Keratinocyte (primary cell): Measurements from ENCODE around the gene MALRD1. TPM values are rescaled to one million over a fixed set of nuclear protein-coding genes. Genes with fewer than 3 reads are reported as not detected.

Experiments used
- DNase-seq: peaks from one replicate; pipeline ENCODE4 v3.0.0-alpha.2; 2011; ENCODE audit warnings: low read depth, missing footprints, low spot score
- FAIRE-seq: peaks from 2 replicates; lab custom pipeline; 2011; peaks lifted over from hg19 to GRCh38; lab: Jason Lieb, UNC
- H2AFZ ChIP-seq: 2 replicates; pipeline ENCODE4 v1.6.0; 2012; ENCODE audit warnings: low read length, control low read depth, inconsistent platforms; ENCODE audit not compliant: control insufficient read depth
- H3K27ac ChIP-seq: 2 replicates; pipeline ENCODE4 v1.5.1; 2011; ENCODE audit warnings: low read length; ENCODE audit not compliant: control insufficient read depth, insufficient read depth
- H3K27me3 ChIP-seq: 3 replicates; pipeline ENCODE4 v1.6.0; 2011; ENCODE audit warnings: low read length; ENCODE audit not compliant: control insufficient read depth, insufficient read depth; ENCODE audit errors: extremely low read depth
- H3K36me3 ChIP-seq, 2 experiments: 2 replicates in 1 of 2; 3 replicates in 1 of 2; pipeline ENCODE4 v1.5.1; 2011; ENCODE audit warnings: low read length in 2 of 2, mild to moderate bottlenecking in 1 of 2; ENCODE audit not compliant: control insufficient read depth in 2 of 2, insufficient read depth in 2 of 2; ENCODE audit errors: extremely low read depth in 1 of 2
- H3K4me1 ChIP-seq: 3 replicates; pipeline ENCODE4 v1.5.1; 2011; ENCODE audit warnings: low read length; ENCODE audit not compliant: control insufficient read depth, insufficient read depth; ENCODE audit errors: extremely low read depth
- H3K4me2 ChIP-seq: 3 replicates; pipeline ENCODE4 v1.6.0; 2011; ENCODE audit warnings: low read depth, low read length; ENCODE audit not compliant: control insufficient read depth, insufficient read depth; ENCODE audit errors: extremely low read depth
- H3K4me3 ChIP-seq, 3 experiments: fragments of 200-600 bp in 1 of 3; sonication (generic) in 1 of 3; 2 replicates in 2 of 3; 3 replicates in 1 of 3; pipeline ENCODE4 v1.5.1; 2011 to 2016; ENCODE audit warnings: low read length in 3 of 3, mild to moderate bottlenecking in 3 of 3, control low read depth in 2 of 3, inconsistent platforms in 1 of 3, low read depth in 1 of 3, mixed read lengths in 1 of 3, mixed run types in 1 of 3, moderate library complexity in 1 of 3; ENCODE audit not compliant: control insufficient read depth in 2 of 3, insufficient read depth in 2 of 3; ENCODE audit errors: extremely low read depth in 1 of 3
- H3K79me2 ChIP-seq: 2 replicates; pipeline ENCODE4 v1.6.0; 2012; ENCODE audit warnings: low read length; ENCODE audit not compliant: control insufficient read depth, insufficient read depth
- H3K9ac ChIP-seq: 3 replicates; pipeline ENCODE4 v1.6.0; 2011; ENCODE audit warnings: low read length; ENCODE audit not compliant: control insufficient read depth, insufficient read depth; ENCODE audit errors: extremely low read depth
- H3K9me1 ChIP-seq: 3 replicates; pipeline ENCODE4 v1.6.0; 2011; ENCODE audit warnings: low read length; ENCODE audit not compliant: control insufficient read depth, insufficient read depth; ENCODE audit errors: extremely low read depth
- H3K9me3 ChIP-seq: 2 replicates; pipeline ENCODE4 v1.5.1; 2012; ENCODE audit warnings: low read depth, low read length; ENCODE audit not compliant: control insufficient read depth
- H4K20me1 ChIP-seq: 3 replicates; pipeline ENCODE4 v1.6.0; 2011; ENCODE audit warnings: low read length; ENCODE audit not compliant: control insufficient read depth, insufficient read depth; ENCODE audit errors: extremely low read depth
- CTCF ChIP-seq, 3 experiments: IDR thresholded peaks in 1 of 3; conservative IDR thresholded peaks in 1 of 3; optimal IDR thresholded peaks in 1 of 3; 2 replicates in 2 of 3; 3 replicates in 1 of 3; pipeline versions ENCODE3 to v1.5.1; 2011; ENCODE audit warnings: low read length in 3 of 3, mild to moderate bottlenecking in 3 of 3, moderate library complexity in 2 of 3, control low read depth in 1 of 3, inconsistent platforms in 1 of 3; ENCODE audit not compliant: insufficient read depth in 2 of 3; ENCODE audit errors: extremely low read depth in 1 of 3
- EZH2 ChIP-seq: IDR thresholded peaks from one replicate; pipeline ENCODE4 v1.6.1; 2012; ENCODE audit warnings: inconsistent platforms, mild to moderate bottlenecking, low read length, moderate library complexity
- dilution Hi-C: fragments of 300-500 bp; cut with MboI; formaldehyde crosslinking; loops from one replicate; pipeline ENCODE4 v1.7.0; 2020; ENCODE audit warnings: low sequenced_read_pairs; ENCODE audit not compliant: extremely low pct_ligation_motif_present
- polyA plus RNA-seq, 5 experiments: library from polyadenylated mRNA; depleted of rRNA in 3 of 5; stranded (reverse) in 3 of 5; stranded (forward) in 1 of 5; unstranded in 1 of 5; fragments of >200 nt; gene quantifications; 1 replicate in 1 of 5; 2 replicates in 3 of 5; 3 replicates in 1 of 5; pipeline versions ENCODE4 v1.2.1 to v1.2.3, GENCODE V29; 2011 to 2012; ENCODE audit warnings: missing spikeins in 2 of 5, low read depth in 1 of 5, low replicate concordance in 1 of 5

The MALRD1 gene
- polyA plus RNA-seq, 1 donor (not counting 4 experiments of a cell fraction or from before 2014, with no cell fraction given): not detected

- TF ChIP-seq CTCF (optimal IDR thresholded peaks at IDR 0.05 in 1 of 3, IDR thresholded peaks at IDR 0.05 in 1 of 3, conservative IDR thresholded peaks at IDR 0.05 in 1 of 3; ENCODE audit: extremely low read depth in 1 of 3, insufficient read depth in 2 of 3, low read length in 3 of 3) (no peak), EZH2 (no peak)
These were observed 16.8 kb upstream of the MALRD1 start for GRCh38 chr10:19031763-19032162.

GRCh38 chr10:19033741-19034140 is 14.9 kb upstream of the MALRD1 start:
- no peaks in the 10 kb centered on the region for H3K9me1 ChIP-seq
- H3K79me2 ChIP-seq: no peaks in the 10 kb centered on the region
- no peak overlapping the region for H3K4me3 ChIP-seq
- H3K27ac ChIP-seq: no peak overlapping the region
- DNase-seq (no peak), FAIRE-seq (no peak)
- no peaks in the 10 kb centered on the region for H3K36me3 ChIP-seq
- no peak overlapping the region for H2AFZ ChIP-seq
- no peaks in the 10 kb centered on the region for H3K27me3 ChIP-seq
- H3K9me3 ChIP-seq: no peaks in the 10 kb centered on the region
- no peak overlapping the region for H3K9ac ChIP-seq
- dilution Hi-C loops: no loop called here
- no peak overlapping the region for H3K4me2 ChIP-seq
- H3K4me1 ChIP-seq: no peaks in the 10 kb centered on the region
- no peaks in the 10 kb centered on the region for H4K20me1 ChIP-seq
- no peak for TF ChIP-seq CTCF (optimal IDR thresholded peaks at IDR 0.05 in 1 of 3, IDR thresholded peaks at IDR 0.05 in 1 of 3, conservative IDR thresholded peaks at IDR 0.05 in 1 of 3; ENCODE audit: extremely low read depth in 1 of 3, insufficient read depth in 2 of 3, low read length in 3 of 3)

More at GRCh38 chr10:19031763-19032162, 16.8 kb upstream of the MALRD1 start:
- no peaks in the 10 kb centered on the region for H3K36me3 ChIP-seq
- no peaks in the 10 kb centered on the region for H3K79me2 ChIP-seq
- no peak for DNase-seq
- H3K27ac ChIP-seq: no peak overlapping the region
- H3K27me3 ChIP-seq: no peaks in the 10 kb centered on the region
- no peak overlapping the region for H3K4me3 ChIP-seq
- FAIRE-seq: no peak
- H3K4me2 ChIP-seq: no peak overlapping the region
- no peaks in the 10 kb centered on the region for H3K9me1 ChIP-seq
- H4K20me1 ChIP-seq: no peaks in the 10 kb centered on the region
- H3K9me3 ChIP-seq: no peaks in the 10 kb centered on the region
- H3K4me1 ChIP-seq: no peaks in the 10 kb centered on the region
- no peak overlapping the region for H2AFZ ChIP-seq
- no peak overlapping the region for H3K9ac ChIP-seq
- dilution Hi-C loops: no loop called here
